EL (cell line): ENCODE measurements around the gene ANKRD31.
A peak's percentile ranks its signal among the peaks of the same experiment; 100 is the strongest.

Experiments used
- DNase-seq: peaks from one replicate; pipeline ENCODE4 v3.0.0-alpha.2; 2016

ANKRD31 gene

DNA sequence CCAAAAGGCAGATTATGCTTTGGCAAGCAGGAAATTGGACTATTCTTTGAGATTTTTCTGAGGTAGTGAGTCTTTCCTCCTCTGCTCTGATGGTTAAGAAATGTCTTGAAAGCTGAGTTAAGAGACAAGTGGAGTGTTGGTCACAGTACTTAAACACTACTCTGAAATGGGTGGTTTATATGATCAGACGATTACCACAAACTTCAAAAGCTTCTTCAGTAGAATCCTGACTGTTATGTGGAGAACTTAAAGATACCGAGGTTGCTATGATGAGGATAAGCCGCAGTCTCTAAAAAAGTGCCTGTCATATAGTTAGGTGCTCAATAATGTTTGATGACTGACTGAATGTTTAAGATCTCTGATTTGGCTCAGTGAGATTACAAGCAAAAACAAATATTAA lies 208.6 kb downstream of the ANKRD31 start:
- DNase-seq: no peak

DNA sequence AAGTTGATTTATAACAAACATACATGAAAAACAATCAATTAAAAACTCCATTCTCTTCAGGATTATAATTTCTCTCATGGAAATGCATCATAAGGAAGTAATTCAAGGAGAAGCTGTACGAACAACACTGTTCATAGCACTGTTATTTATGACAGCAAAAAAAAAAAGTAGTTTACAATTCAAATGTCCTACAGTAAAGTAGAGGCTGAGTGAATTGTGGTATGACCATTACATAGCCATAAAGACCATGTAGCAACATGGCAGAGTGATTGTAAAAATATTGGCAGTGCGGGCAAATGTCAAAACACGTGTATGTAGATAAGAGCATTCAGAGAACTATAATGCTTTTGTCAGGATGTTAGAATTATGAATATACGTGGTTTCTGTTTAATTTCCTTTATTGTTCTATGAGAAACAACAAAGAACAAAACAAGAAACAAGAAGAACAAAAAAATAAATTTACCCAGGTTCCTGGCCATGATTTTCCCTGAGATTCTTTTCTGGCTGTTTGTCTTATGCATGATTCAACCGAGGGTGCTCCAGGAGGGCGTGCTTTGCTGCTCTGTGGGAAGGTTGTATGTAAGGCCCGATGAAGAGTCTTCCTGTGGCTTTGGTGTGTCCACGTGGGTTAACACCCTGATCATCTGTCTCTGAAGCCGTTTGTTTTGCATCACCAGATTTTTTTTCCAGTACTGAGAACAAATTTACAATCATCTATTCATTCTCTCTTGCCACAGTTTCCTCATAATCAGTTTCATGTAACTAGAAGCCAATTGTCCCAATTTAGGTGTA lies 213.1 kb downstream of the ANKRD31 start:
- DNase-seq: no peak

DNA sequence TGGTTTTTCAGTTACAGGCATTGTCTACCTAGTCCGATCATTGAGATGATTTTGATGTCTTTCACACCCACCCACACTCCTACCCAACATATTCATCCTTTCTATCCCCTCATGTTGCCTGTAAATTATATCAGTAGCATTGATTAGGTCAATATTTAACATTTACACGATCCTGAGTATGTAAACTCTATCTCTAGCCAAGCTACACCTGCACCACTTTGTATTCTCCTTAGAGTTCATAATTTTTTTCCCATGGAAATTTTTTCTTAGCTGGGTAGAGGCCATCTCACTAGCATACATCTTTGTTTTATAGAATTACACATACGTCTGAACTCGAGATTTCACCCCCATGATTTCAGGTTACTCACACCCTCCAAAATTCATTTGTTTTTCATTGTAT lies 214.9 kb downstream of the ANKRD31 start:
- no peak for DNase-seq

DNA sequence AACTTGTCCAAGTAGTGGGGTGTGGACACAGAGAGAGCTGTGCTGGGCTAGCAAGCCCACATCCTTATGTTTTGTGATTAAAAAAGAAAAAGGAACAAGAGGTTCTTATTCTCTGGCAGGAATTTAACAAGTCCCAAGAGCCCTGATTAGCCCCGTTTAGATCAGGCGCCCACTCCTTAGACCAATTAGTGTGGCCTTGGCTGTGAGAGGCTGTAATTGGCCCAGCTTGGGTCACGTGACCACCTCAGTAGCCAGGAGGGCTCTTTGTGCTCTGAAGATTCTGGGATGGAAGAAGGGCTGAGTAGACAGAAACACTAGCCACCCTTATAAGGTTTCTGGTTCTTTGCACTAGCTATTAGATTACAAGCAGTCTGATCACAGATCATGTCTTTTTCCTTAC lies 215.5 kb downstream of the ANKRD31 start:
- DNase-seq: no peak

DNA sequence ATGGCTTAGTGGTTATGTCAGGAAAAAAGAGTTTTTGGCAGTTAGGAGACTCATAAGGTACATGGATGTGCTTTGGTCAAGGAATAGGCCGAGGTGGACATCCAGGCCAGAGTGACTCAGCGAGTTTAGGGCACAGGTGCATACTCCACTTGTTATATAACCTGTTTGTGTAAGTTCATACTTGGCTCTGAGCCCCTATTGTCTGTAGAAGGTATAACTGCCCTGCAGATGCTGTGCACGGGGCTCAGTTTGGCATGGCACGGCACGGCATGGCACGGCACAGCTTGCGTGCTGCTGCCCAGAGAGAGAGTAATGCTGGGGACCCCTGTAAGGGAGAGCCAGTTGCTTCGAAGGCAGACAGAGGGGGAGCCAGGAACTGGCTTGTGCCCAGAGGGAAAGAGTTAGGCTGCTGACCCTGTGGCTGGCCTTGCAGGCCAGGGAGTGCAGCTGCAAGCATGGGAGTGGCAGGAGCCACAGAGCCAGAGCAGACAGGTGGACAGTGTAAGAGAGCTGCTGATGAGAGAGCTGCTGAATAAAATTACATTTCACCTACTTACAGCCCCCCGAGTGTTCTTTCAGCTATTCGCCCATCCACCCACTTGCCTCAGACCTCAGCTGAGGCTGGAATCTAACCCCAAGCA lies 216.5 kb downstream of the ANKRD31 start:
- no peak for DNase-seq

DNA sequence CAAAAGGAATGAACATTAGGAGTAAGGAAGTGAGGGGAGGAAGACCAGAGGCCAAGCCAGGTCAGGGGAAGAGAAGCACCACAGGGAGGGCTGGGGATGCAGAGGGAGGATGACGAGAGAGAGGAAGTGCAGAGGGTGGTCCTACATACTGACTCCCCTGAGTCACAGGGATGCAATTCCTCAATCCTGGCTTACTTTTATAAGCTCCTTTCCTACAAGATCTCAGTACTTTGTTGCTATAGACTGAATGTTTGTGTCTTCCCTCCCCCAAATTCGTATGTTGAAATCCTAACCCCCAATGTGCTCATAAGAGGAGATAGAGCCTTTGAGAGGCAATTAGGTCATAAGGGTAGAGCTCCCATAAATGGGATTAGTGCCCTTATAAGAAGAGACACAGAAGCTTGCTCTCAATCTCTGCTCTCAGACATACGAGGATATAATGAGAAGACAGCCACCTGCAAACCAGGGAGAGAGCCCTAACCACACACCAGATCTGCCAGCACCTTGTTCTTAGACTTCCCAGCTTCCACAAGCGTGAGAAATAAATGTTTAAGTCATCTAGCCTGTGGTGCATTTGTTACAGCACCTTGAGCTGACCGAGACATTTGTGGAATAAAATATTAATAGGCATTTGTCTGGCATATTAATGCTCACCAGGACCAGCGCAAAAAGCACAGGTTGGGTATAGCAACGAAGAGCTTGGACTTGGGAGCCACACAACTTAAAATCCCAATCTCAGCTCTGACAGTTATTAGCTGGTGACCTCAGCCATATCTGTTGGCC lies 217.7 kb downstream of the ANKRD31 start:
- DNase-seq: peak; percentile 44
